Activated CD4-positive, alpha-beta memory T cell treated with anti-CD3 and anti-CD28 coated beads for 36 hours (primary cell): ENCODE data around the gene FNTB. TPM values are rescaled to one million over a fixed set of nuclear protein-coding genes. Genes with fewer than 3 reads are reported as not detected.

Experiments used
- CTCF ChIA-PET: fragments of 350-600 bp; sonication (Branson Sonifier 250); formaldehyde crosslinking; loops from one replicate; lab custom pipeline; 2021; ENCODE audit warnings: antibody characterized with exemption, inconsistent platforms; lab: Charles Lee
- POLR2A ChIA-PET: fragments of 350-600 bp; sonication (Branson Sonifier 250); formaldehyde crosslinking; loops from one replicate; lab custom pipeline; 2021; ENCODE audit warnings: antibody characterized with exemption; lab: Charles Lee
- DNase-seq: peaks from one replicate; pipeline ENCODE4 v3.0.0-alpha.2; 2020
- H3K27ac Mint-ChIP-seq: one replicate; pipeline ENCODE4 v1.8.0; 2021; ENCODE audit warnings: mixed read lengths
- H3K27me3 Mint-ChIP-seq: one replicate; pipeline ENCODE4 v1.8.0; 2021; ENCODE audit warnings: mixed read lengths
- H3K36me3 Mint-ChIP-seq: one replicate; pipeline ENCODE4 v1.8.0; 2021; ENCODE audit warnings: mixed read lengths
- H3K4me1 Mint-ChIP-seq: one replicate; pipeline ENCODE4 v1.8.0; 2021; ENCODE audit warnings: low read depth, mixed read lengths
- H3K4me3 Mint-ChIP-seq: one replicate; pipeline ENCODE4 v1.8.0; 2021; ENCODE audit warnings: mild to moderate bottlenecking, mixed read lengths
- H3K9me3 Mint-ChIP-seq: one replicate; pipeline ENCODE4 v1.8.0; 2021; ENCODE audit warnings: mixed read lengths
- intact Hi-C: fragments of 100-400 bp; cut with micrococcal nuclease; formaldehyde crosslinking; loops from one replicate; pipeline ENCODE4 v1.15.1; 2023
- total RNA-seq, 2 experiments: library from RNA; stranded (reverse); gene quantifications; one replicate each; pipeline ENCODE4 v1.2.3, GENCODE V29; 2021

The FNTB gene
- total RNA-seq, 2 experiments from 2014 or later = 8.8 to 12.3 TPM

DNA sequence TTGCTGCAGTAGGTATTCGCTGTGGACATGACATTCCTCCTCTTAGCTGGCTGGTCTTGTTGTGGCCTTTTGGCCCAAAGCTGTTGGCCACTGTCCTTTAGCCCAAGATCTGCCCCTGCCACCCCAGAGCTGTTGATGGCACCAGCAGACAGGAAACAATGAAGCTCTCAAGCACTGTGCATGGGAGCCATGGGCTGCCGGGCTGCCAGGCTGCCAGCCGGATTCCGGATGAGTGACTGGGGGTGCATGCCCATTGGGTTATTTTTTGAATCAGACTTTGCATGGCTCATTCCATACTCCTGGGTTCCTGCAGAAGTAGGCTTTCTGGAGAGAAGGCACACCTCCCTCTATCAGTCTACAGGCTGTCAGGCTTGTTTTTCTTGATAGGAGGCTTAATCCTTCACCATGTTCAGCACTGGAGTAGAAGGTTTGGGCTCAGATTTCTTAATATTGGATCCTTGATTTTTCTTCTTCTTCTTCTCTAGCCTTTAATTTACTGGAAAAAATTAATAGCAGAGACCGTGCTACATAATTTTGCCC is 83.2 kb downstream of the FNTB start:
- intact Hi-C loops = no loop called here
- Mint-ChIP-seq H3K4me3 (no peak overlapping the region), H3K36me3 (peaks cover 22% of the 10 kb centered on the region), H3K27me3 (no peaks in the 10 kb centered on the region), H3K9me3 (no peaks in the 10 kb centered on the region), H3K27ac (no peak overlapping the region), H3K4me1 (peaks cover 2% of the 10 kb centered on the region)
- no peak for DNase-seq
- CTCF ChIA-PET = no interaction called here
- POLR2A ChIA-PET = no interaction called here

DNA sequence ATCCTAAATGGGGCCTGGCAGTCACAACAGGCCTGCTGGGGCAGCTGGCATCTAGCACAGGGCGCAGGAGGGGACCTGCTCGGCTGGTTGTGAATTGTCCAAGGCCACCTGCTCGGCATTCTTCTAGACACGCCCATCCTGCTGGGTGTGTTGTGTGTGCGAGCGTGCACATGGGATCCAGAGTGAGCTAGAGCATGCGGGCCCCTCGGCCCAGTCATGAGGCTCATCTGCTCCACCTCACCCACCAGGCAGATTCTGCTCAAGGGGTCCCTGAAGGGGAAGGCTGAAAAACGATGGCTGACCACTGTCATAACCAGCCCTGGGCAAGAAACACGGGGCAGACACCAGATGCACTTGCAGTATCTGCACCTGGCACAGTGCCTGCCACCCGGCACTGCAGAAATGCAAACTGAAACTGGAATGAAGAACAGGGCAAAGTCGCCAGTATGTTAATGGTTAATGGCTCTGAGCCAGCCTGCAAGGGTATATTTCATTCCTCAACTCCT is 83.8 kb downstream of the FNTB start:
- no peak overlapping the region for H3K4me3 Mint-ChIP-seq
- H3K4me1 Mint-ChIP-seq = peaks cover 8% of the 10 kb centered on the region
- H3K36me3 Mint-ChIP-seq = peaks cover 22% of the 10 kb centered on the region
- no peaks in the 10 kb centered on the region for H3K9me3 Mint-ChIP-seq
- intact Hi-C loops = no loop called here
- no peaks in the 10 kb centered on the region for H3K27me3 Mint-ChIP-seq
- DNase-seq = no peak
- ChIA-PET POLR2A (no interaction called here), CTCF (no interaction called here)
- no peak overlapping the region for H3K27ac Mint-ChIP-seq

DNA sequence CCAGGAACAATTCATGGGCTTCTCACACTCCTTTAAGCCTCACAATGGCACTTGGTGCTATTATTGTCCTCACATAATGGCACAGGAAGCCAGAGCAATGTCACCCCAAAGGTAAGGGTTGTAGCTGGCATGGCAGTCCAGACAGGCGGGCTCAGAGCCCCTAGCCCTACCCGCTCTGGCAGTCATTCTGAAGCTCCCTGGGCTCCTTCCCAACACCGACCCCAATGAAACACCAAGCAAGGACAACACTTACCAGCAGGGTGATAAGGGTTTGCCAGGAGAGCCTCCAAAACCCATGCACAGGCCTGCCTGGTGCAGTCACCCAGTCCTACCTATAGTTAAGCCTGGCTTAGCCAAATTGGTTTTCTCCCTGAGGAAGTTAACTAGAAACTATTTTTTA is 84.8 kb downstream of the FNTB start:
- no peaks in the 10 kb centered on the region for H3K9me3 Mint-ChIP-seq
- no peak overlapping the region for H3K27ac Mint-ChIP-seq
- CTCF ChIA-PET = no interaction called here
- POLR2A ChIA-PET = no interaction called here
- no peak overlapping the region for H3K4me3 Mint-ChIP-seq
- peaks cover 10% of the 10 kb centered on the region for H3K4me1 Mint-ChIP-seq
- no peaks in the 10 kb centered on the region for H3K27me3 Mint-ChIP-seq
- DNase-seq = no peak
- H3K36me3 Mint-ChIP-seq = peaks cover 21% of the 10 kb centered on the region
- intact Hi-C loops = no loop called here

DNA sequence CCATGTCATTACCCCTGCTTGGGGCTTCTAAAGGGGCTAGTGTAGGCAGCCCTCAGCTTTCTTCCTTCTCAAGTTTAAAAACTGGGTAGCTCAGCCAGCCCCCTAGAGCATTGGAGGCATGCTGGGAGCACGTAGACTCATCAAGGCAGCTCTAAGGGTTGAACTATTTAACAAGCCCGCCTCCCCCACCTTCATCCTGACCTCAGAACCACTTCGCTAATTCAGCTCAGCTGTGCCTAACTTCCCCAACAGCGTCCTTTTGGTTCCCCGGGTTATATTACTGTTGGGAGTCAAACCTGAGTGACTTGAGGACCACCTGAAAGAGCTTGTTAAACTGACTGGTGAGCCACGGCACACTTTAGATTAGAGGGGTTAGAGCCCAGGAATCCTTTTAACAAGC is 85.6 kb downstream of the FNTB start:
- Mint-ChIP-seq H3K27me3 (no peaks in the 10 kb centered on the region), H3K9me3 (no peaks in the 10 kb centered on the region), H3K4me1 (peaks cover 12% of the 10 kb centered on the region), H3K4me3 (no peak overlapping the region), H3K36me3 (peaks cover 25% of the 10 kb centered on the region), H3K27ac (no peak overlapping the region)
- DNase-seq = no peak
- ChIA-PET CTCF (no interaction called here), POLR2A (no interaction called here)
- intact Hi-C loops = no loop called here

DNA sequence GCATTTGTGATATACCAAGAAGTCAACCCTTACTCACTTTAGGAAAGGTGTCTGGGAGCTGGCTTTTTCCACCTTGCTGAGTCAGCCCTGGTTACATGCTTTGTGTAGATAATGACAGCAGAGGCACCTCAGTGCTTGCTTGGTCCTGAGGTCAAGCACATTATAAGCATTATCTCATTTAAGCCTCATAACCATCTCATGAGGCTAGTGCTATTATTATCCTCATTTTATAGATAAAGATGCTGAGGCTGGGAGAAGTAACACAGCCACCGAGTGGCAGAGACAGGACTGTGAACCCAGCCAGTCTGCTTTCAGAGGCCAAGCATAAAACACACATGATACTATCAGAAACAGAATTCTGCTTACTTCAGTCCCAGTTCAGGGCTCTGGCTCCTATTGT is 86.2 kb downstream of the FNTB start:
- H3K27ac Mint-ChIP-seq = no peak overlapping the region

DNA sequence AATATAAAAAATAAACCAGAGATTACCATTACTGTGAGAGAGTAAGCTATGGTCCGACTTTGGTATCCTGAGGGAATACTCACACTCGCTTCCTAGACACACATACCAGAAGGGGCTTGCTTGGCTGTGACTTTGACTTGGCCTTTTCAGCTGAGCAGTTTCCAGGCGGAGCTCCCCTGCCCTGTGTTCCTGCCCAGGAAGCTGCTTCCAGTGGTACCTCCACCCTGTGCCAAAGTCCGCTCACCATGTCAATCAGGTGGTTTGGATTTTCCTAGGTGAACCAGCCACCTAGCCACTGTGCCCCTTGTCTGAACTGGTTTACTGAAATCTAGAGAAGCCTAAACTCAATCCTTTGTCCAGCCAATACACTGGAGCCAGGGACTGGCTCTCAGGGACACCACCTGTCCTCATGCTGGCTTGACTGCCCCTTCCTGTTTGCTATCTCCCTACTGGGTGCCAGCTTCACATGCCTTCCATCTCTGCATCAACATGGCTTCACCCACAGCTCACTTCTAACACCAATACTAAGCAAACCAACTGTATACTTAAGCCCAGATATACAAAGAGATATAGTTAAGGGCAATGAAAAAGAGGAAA is 87.0 kb downstream of the FNTB start:
- Mint-ChIP-seq H3K4me1 (peaks cover 12% of the 10 kb centered on the region), H3K27ac (no peak overlapping the region), H3K27me3 (no peaks in the 10 kb centered on the region), H3K4me3 (no peak overlapping the region), H3K36me3 (peaks cover 27% of the 10 kb centered on the region), H3K9me3 (no peaks in the 10 kb centered on the region)
- CTCF ChIA-PET = no interaction called here
- POLR2A ChIA-PET = no interaction called here
- intact Hi-C loops = no loop called here
- no peak for DNase-seq

More for the DNA sequence above, 86.2 kb downstream of the FNTB start:
- peaks cover 12% of the 10 kb centered on the region for H3K4me1 Mint-ChIP-seq
- intact Hi-C loops = no loop called here
- ChIA-PET POLR2A (no interaction called here), CTCF (no interaction called here)
- no peak overlapping the region for H3K4me3 Mint-ChIP-seq
- peaks cover 28% of the 10 kb centered on the region for H3K36me3 Mint-ChIP-seq
- DNase-seq = no peak
- no peaks in the 10 kb centered on the region for H3K27me3 Mint-ChIP-seq
- H3K9me3 Mint-ChIP-seq = no peaks in the 10 kb centered on the region

DNA sequence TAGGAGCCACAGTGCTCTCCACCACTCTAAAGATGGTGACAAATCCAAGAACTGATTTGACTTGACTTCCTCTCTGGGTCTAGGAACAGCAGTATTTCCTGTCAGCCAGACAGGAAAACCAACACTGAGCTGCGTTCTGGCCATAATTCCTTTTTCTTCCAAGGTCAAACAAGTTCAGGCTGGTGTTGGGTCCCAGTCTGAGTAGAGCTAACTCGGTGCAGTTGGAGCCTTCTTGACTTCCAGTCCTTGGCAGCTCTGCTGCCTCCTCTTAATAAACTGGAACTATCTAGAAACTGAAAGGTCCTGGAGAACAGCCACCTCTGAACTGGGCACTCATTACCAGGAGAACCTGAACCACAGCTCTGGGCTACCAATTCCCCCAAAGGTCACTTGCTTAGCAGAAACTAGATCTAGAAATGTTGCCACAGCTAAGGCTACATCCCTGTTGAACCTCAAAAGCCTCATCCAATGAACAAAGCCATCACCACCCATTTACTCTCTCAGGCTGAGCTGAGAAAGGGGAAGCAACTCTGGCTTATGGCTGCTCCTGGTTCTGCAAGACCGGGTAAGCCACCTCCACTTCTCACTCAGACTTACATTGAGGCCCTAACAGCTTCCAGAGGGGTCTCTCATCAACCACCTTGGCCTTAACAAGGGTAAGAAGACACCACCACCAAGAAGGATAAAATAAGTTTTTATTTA is 87.9 kb downstream of the FNTB start:
- intact Hi-C loops = no loop called here
- DNase-seq = no peak
- Mint-ChIP-seq H3K27ac (peak overlapping the region; percentile 30), H3K9me3 (no peaks in the 10 kb centered on the region), H3K4me3 (no peak overlapping the region), H3K36me3 (peaks cover 28% of the 10 kb centered on the region), H3K27me3 (no peaks in the 10 kb centered on the region), H3K4me1 (peaks cover 19% of the 10 kb centered on the region)
- ChIA-PET CTCF (no interaction called here), POLR2A (no interaction called here)

DNA sequence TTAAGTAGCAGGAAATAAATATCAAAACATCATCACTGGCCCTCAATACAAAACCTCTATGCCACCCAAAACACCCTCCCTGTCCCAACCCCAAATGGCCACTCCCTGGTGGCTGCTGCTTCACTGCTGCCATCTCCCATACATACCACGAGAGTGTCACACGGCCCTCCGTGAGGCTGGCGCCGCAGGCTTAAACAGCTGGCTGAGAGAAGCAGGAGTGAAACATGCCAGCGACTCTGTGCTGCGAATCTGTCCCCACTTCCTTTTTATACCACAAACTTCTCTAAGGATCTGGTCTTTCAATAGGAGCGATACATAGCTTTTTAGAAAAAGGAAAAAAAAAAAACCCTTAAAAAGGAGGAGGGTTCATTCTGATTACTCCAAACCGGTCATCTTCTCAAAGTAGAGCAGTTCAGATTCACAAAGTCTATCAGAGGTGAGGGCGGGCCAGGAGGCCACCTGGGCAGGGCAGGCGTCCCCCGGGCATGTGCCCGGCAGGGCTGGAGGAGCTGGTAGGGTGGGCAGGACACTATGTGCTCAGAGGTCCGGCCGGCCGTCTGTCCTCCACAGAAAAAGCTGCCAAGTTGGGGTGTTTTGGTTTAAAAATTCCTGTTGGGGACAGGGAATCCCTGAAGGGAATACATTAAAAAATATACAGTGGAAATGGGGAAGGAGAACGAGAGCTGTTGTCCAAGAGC is 89.1 kb downstream of the FNTB start:
- H3K27me3 Mint-ChIP-seq = no peaks in the 10 kb centered on the region
- H3K27ac Mint-ChIP-seq = no peak overlapping the region
- H3K4me1 Mint-ChIP-seq = peaks cover 30% of the 10 kb centered on the region
- peaks cover 34% of the 10 kb centered on the region for H3K36me3 Mint-ChIP-seq
- intact Hi-C loops = no loop called here
- DNase-seq = no peak
- H3K4me3 Mint-ChIP-seq = no peak overlapping the region
- ChIA-PET POLR2A (no interaction called here), CTCF (no interaction called here)
- H3K9me3 Mint-ChIP-seq = no peaks in the 10 kb centered on the region

DNA sequence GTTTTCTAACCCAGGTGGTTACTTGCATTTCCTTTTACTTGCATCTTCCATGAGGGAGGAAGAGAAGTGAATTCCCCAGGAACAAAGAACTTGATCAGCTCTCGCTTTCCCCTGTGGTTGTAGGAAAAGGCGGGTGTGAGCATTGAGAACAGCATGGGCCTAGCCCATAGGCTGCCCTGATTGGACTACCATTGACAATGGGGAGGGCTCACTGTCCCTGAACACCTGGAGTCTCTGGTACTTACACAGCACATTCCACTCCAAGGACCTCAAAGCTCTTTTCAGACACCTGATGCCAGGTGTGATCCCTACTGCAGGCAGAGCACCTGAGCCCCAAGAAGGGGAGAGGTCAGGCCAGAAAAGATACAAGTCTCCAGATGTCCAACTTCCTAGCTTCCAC is 90.6 kb downstream of the FNTB start:
- Mint-ChIP-seq H3K27me3 (no peaks in the 10 kb centered on the region), H3K9me3 (no peaks in the 10 kb centered on the region), H3K27ac (no peak overlapping the region), H3K4me3 (no peak overlapping the region), H3K36me3 (peaks cover 42% of the 10 kb centered on the region), H3K4me1 (peaks cover 46% of the 10 kb centered on the region)
- DNase-seq = no peak
- POLR2A ChIA-PET = interaction anchor here (1.1 kb wide), 1 partner anchor 21 kb away, joined by 3 read pairs; no protein-coding TSS in a partner anchor
- intact Hi-C loops = no loop called here
- CTCF ChIA-PET = interaction anchor here (0.7 kb wide), 1 partner anchor 91 kb away, joined by 3 read pairs; the partner anchor contains the start of gene FNTB

DNA sequence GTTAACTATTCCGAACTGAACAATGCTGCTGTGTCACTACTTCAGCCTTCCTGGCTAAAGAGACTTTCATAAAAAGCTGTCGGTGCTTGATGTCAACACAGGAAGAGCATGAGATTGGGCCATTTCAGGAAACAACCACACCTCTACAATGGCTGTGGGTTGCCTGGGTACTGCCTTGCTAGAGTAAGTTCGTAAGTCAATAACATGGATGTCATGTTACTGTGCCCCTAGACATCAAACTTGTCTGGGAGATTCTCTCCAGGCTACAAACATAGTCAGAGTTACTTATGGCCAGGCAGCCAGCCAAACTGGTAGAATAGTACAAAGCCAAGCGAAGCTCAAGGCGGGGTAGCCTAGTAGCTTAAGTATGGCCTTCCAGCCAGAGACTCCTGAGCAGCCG is 92.5 kb downstream of the FNTB start:
- no peak for DNase-seq
- POLR2A ChIA-PET = no interaction called here
- Mint-ChIP-seq H3K27ac (peak overlapping the region; percentile 36), H3K9me3 (no peaks in the 10 kb centered on the region), H3K36me3 (peaks cover 49% of the 10 kb centered on the region), H3K4me3 (no peak overlapping the region), H3K4me1 (peaks cover 63% of the 10 kb centered on the region), H3K27me3 (no peaks in the 10 kb centered on the region)
- intact Hi-C loops = no loop called here
- CTCF ChIA-PET = no interaction called here

DNA sequence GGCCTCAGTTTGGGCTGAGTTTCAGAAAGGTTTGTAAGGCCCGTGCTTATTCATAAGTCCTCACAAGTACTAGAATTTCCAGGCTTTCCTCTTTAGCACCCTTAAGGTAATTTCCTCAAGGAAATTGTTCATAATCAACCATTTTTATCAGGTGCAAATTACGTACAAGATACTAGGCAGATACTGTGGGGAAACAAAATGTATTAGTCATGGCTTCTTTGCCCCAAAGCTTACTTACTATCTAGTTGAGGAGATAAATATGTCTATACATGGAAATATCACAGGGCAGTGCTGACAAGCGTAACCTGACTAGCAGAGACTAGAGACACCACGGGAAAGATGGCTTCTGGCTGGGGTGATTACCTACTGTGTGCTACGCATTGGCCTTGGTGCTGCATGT is 93.1 kb downstream of the FNTB start:
- H3K36me3 Mint-ChIP-seq = peaks cover 52% of the 10 kb centered on the region
- H3K4me1 Mint-ChIP-seq = peaks cover 68% of the 10 kb centered on the region
- no peak for DNase-seq
- ChIA-PET POLR2A (no interaction called here), CTCF (no interaction called here)
- H3K9me3 Mint-ChIP-seq = no peaks in the 10 kb centered on the region
- H3K27me3 Mint-ChIP-seq = no peaks in the 10 kb centered on the region
- intact Hi-C loops = no loop called here
- H3K4me3 Mint-ChIP-seq = no peak overlapping the region
- H3K27ac Mint-ChIP-seq = no peak overlapping the region

DNA sequence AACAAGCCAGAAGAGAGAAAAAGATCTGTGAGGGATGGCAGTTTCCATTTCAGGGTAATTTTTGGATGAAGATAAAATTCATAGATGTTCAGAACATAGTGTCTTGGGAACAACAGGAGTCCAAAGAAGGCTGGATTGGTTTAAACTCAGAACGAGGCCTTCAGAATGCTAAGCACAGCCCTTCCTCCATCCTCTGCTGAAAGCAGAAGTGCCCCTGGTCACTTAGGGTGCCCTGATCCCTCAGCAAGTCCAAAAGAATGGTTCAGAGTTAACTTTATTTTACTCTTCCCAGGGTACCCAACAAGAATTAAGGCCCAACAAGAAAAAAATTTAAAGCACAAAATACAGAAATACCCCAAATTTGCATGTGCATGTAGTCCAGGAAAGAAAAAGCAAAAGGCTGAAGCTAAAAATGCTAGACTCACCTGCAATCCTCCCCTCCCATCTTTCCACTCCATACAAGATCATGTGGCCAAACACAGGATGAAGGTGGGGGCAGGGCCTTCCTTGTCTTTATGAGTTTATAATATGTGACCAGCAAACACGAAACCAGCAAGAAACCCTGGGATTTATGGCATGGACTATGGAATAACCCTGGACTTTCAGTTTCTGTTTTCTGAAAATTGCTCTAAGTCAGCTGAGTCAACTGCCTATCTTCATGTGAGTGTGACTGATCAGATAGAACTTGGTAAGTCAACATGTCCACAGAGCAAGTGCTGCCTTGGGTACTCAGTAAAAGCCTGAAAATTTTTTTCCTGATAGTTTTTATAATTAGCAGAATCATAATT is 94.5 kb downstream of the FNTB start:
- peaks cover 53% of the 10 kb centered on the region for H3K36me3 Mint-ChIP-seq
- DNase-seq = no peak
- H3K27me3 Mint-ChIP-seq = no peaks in the 10 kb centered on the region
- ChIA-PET POLR2A (no interaction called here), CTCF (no interaction called here)
- H3K4me1 Mint-ChIP-seq = peaks cover 70% of the 10 kb centered on the region
- intact Hi-C loops = no loop called here
- H3K27ac Mint-ChIP-seq = peak overlapping the region; percentile 32
- H3K9me3 Mint-ChIP-seq = peaks cover 3% of the 10 kb centered on the region
- no peak overlapping the region for H3K4me3 Mint-ChIP-seq
